Heart left ventricle (tissue), 13 donors: ENCODE results near the gene RFT1.

Experiments
- CTCF ChIP-seq, 12 donors: fragments of 200-600 bp; sonication (generic) in 4 of 12; IDR thresholded peaks; one replicate each; pipeline versions ENCODE4 v1.5.0 to v1.8.0; 2018 to 2022; ENCODE audit warnings: antibody characterized with exemption in 12 of 12, mild to moderate bottlenecking in 5 of 12
- POLR2A ChIP-seq, 2 donors: fragments of 450-650 bp; IDR thresholded peaks; one replicate each; pipeline ENCODE4 v1.6.1; 2017; ENCODE audit warnings: antibody characterized with exemption in 2 of 2, mild to moderate bottlenecking in 2 of 2, moderate library complexity in 2 of 2
- donor health status: ischemic (EF 13 %, LVEDD 7.1; RV severe dilation, severe dysfunction).
- donor health status: DM: no; HTN: yes; CAD: no.
- donor health status: DM: no; HTN: no; CAD: no.
- donor health status: ischemic (EF 25% LVEDD 6.9; RV normal size, moderate dysfunction).
- donor health status: ischemic (EF 25% LVEDD 5.7; RV mildly dilated, moderate dysfunction).
- donor health status: ischemic (EF 35%, LVEDD 5.7; RV mildly dilated, moderate dysfunction).
- donor health status: nonischemic (EF 11% LVEDD 7.7; RV severe dilation, severe dysfunction).
- donor health status: DM: yes; HTN: yes; CAD: no.
- donor health status: PGD.
- donor health status: ischemic (EF 29% LVEDD 5.4; RV normal size, mild dysfunction).
- donor health status: nonischemic (EF 23%, LVEDD 6.1; RV moderate dilation, normal function).

DNA sequence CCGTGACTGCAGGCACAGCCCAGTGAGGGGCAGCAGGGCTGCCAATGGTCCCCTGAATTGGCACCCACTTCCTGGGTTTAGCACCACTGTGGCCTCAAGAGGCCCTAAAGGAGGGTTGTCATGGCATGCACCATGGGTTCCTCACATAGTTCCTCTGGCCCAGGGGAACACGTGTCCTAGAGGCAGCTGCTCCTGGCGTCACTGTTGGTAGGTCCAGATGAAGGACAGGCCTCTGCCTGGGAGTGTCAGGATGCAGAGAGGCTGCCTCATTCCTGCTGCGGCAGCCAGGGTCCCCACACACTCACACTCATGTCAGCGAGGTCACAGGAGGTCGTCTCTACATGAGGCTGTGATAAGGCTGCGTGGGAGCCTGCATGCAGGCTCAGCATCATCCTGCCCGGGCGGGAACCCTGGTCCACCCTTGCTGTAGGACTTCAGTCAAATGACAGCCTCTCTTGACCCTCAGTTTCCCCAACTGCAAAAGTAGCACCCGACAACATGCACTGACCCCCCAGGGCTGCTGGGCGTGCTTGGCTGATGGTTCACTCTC lies 58.3 kb downstream of the RFT1 start:
- no peak for TF ChIP-seq CTCF (IDR thresholded peaks at IDR 0.05)
- TF ChIP-seq POLR2A (IDR thresholded peaks at IDR 0.05) = no peak
